Vagina (tissue), 2 donors: ENCODE data around the gene FAM107B. TPM values are rescaled to one million over a fixed set of nuclear protein-coding genes. Genes with fewer than 3 reads are reported as not detected.

ENCODE experiments used
- DNase-seq, 2 donors: peaks; one replicate each; pipeline ENCODE4 v3.0.0-alpha.2; 2017; ENCODE audit errors: extremely low spot score in 2 of 2
- H3K27ac ChIP-seq: fragments of 200-600 bp; sonication (generic); one replicate; pipeline ENCODE4 v1.5.1; 2019
- H3K27me3 ChIP-seq: fragments of 200-600 bp; sonication (generic); one replicate; pipeline ENCODE4 v1.5.1; 2019
- H3K36me3 ChIP-seq, 2 donors: fragments of 200-600 bp; sonication (generic); one replicate each; pipeline ENCODE4 v1.5.1; 2017 to 2019
- H3K4me1 ChIP-seq: fragments of 200-600 bp; sonication (generic); one replicate; pipeline ENCODE4 v1.5.1; 2019
- H3K4me3 ChIP-seq, 2 donors: fragments of 200-600 bp; sonication (generic); 1 replicate in 1 of 2; 2 replicates in 1 of 2; pipeline ENCODE4 v1.5.1; 2016 to 2019
- H3K9me3 ChIP-seq: fragments of 200-600 bp; sonication (generic); one replicate; pipeline ENCODE4 v1.5.1; 2019
- CTCF ChIP-seq, 3 experiments: fragments of 450-650 bp in 2 of 3; fragments of 200-600 bp in 1 of 3; sonication (generic) in 1 of 3; IDR thresholded peaks; one replicate each; pipeline ENCODE4 v1.5.1; 2017 to 2019; ENCODE audit warnings: antibody characterized with exemption in 3 of 3, mild to moderate bottlenecking in 2 of 3, moderate library complexity in 2 of 3
- POLR2A ChIP-seq, 2 donors: fragments of 450-650 bp; IDR thresholded peaks; one replicate each; pipeline ENCODE4 v1.6.1; 2017; ENCODE audit warnings: antibody characterized with exemption in 2 of 2, mild to moderate bottlenecking in 2 of 2, moderate library complexity in 2 of 2
- POLR2AphosphoS5 ChIP-seq, 2 donors: sonication (generic); formaldehyde crosslinking; IDR thresholded peaks; one replicate each; pipeline ENCODE4 v1.9.0; 2017; ENCODE audit warnings: antibody characterized with exemption in 2 of 2, mild to moderate bottlenecking in 2 of 2, low read depth in 1 of 2; ENCODE audit not compliant: insufficient read depth in 1 of 2
- intact Hi-C: fragments of 100-400 bp; cut with DNase I; formaldehyde crosslinking; loops from one replicate; pipeline ENCODE4 v1.15.1; 2023
- total RNA-seq: library from RNA; depleted of rRNA; stranded (reverse); fragments of >200 nt; gene quantifications from one replicate; pipeline ENCODE4 v1.2.3, GENCODE V29; 2016

The FAM107B gene
- total RNA-seq, 1 donor from 2014 or later: 33.4 TPM

- intact Hi-C loops: no loop called here
- Histone ChIP-seq H3K27me3 (no peaks in the 10 kb centered on the region), H3K36me3 (no peaks in the 10 kb centered on the region), H3K27ac (no peak overlapping the region), H3K4me1 (peaks cover 17% of the 10 kb centered on the region), H3K9me3 (no peaks in the 10 kb centered on the region), H3K4me3 (no peak overlapping the region)
- TF ChIP-seq POLR2A (IDR thresholded peaks at IDR 0.05): no peak
- TF ChIP-seq POLR2AphosphoS5 (IDR thresholded peaks at IDR 0.05; ENCODE audit: insufficient read depth in 1 of 2, low read depth in 1 of 2): no peak
- TF ChIP-seq CTCF (IDR thresholded peaks at IDR 0.05): no peak
- no peak for DNase-seq
Measured at GRCh38 chr10:14584661-14585060, 190.0 kb downstream of the FAM107B start.

- H3K9me3 ChIP-seq: no peaks in the 10 kb centered on the region
- intact Hi-C loops: no loop called here
- no peak overlapping the region for H3K27ac ChIP-seq
- no peak overlapping the region for H3K4me3 ChIP-seq
- no peaks in the 10 kb centered on the region for H3K36me3 ChIP-seq
- TF ChIP-seq POLR2A (IDR thresholded peaks at IDR 0.05) (no peak), POLR2AphosphoS5 (IDR thresholded peaks at IDR 0.05; ENCODE audit: insufficient read depth in 1 of 2, low read depth in 1 of 2) (no peak), CTCF (IDR thresholded peaks at IDR 0.05) (no peak)
- H3K27me3 ChIP-seq: no peaks in the 10 kb centered on the region
- peaks cover 17% of the 10 kb centered on the region for H3K4me1 ChIP-seq
- no peak for DNase-seq
Measured at GRCh38 chr10:14583967-14584366, 190.7 kb downstream of the FAM107B start.

GRCh38 chr10:14583252-14583651 lies 191.4 kb downstream of the FAM107B start:
- Histone ChIP-seq H3K9me3 (no peaks in the 10 kb centered on the region), H3K36me3 (no peaks in the 10 kb centered on the region), H3K27ac (no peak overlapping the region), H3K27me3 (no peaks in the 10 kb centered on the region), H3K4me3 (no peak overlapping the region), H3K4me1 (peaks cover 13% of the 10 kb centered on the region)
- no peak for DNase-seq
- intact Hi-C loops: no loop called here
- TF ChIP-seq POLR2AphosphoS5 (IDR thresholded peaks at IDR 0.05; ENCODE audit: insufficient read depth in 1 of 2, low read depth in 1 of 2) (no peak), POLR2A (IDR thresholded peaks at IDR 0.05) (no peak), CTCF (IDR thresholded peaks at IDR 0.05) (no peak)

GRCh38 chr10:14581553-14582321 lies 193.0 kb downstream of the FAM107B start:
- Histone ChIP-seq H3K27me3 (no peaks in the 10 kb centered on the region), H3K4me1 (peaks cover 13% of the 10 kb centered on the region)
- intact Hi-C loops: no loop called here

More at GRCh38 chr10:14581553-14582321, 193.0 kb downstream of the FAM107B start:
- Histone ChIP-seq H3K9me3 (no peaks in the 10 kb centered on the region), H3K4me3 (no peak overlapping the region), H3K36me3 (no peaks in the 10 kb centered on the region), H3K27ac (no peak overlapping the region)
- no peak for DNase-seq
- TF ChIP-seq POLR2A (IDR thresholded peaks at IDR 0.05) (no peak), POLR2AphosphoS5 (IDR thresholded peaks at IDR 0.05; ENCODE audit: insufficient read depth in 1 of 2, low read depth in 1 of 2) (no peak), CTCF (IDR thresholded peaks at IDR 0.05) (no peak)
